Transverse colon (tissue), 4 donors: ENCODE results near the gene HERC2. TPM values are rescaled to one million over a fixed set of nuclear protein-coding genes. Genes with fewer than 3 reads are reported as not detected.
"Not testable (repeated sequence)": the region's sequence is repeated elsewhere in the genome, so short reads cannot be mapped to it uniquely, and the experiment has no call there.

Experiments
- DNase-seq: peaks from one replicate; pipeline ENCODE4 v3.0.0-alpha.2; 2019
- H3K27ac ChIP-seq, 4 donors: fragments of 200-600 bp; sonication (generic); 2 replicates each; pipeline ENCODE4 v1.5.1; 2016 to 2018; ENCODE audit warnings: inconsistent platforms in 4 of 4
- H3K27me3 ChIP-seq: fragments of 200-600 bp; sonication (generic); 2 replicates; pipeline ENCODE4 v1.5.1; 2017; ENCODE audit warnings: inconsistent platforms
- H3K36me3 ChIP-seq, 4 donors: fragments of 200-600 bp; sonication (generic); 2 replicates each; pipeline ENCODE4 v1.5.1; 2017 to 2019; ENCODE audit warnings: inconsistent platforms in 4 of 4
- H3K4me1 ChIP-seq, 4 donors: fragments of 200-600 bp; sonication (generic); 2 replicates each; pipeline ENCODE4 v1.5.1; 2017 to 2020; ENCODE audit warnings: inconsistent platforms in 4 of 4
- H3K4me3 ChIP-seq, 4 donors: fragments of 200-600 bp; sonication (generic); 1 replicate in 1 of 4; 2 replicates in 3 of 4; pipeline versions ENCODE4 v1.5.1 to v1.6.1; 2017 to 2019; ENCODE audit warnings: inconsistent platforms in 4 of 4
- H3K9me3 ChIP-seq, 2 donors: fragments of 200-600 bp; sonication (generic); 2 replicates each; pipeline ENCODE4 v1.5.1; 2017 to 2019; ENCODE audit warnings: inconsistent platforms in 2 of 2
- CTCF ChIP-seq, 5 experiments: fragments of 200-600 bp in 3 of 5; fragments of 450-650 bp in 2 of 5; sonication (generic) in 3 of 5; IDR thresholded peaks; 1 replicate in 2 of 5; 2 replicates in 3 of 5; pipeline ENCODE4 v1.5.1; 2016 to 2017; ENCODE audit warnings: antibody characterized with exemption in 5 of 5, inconsistent platforms in 3 of 5, mild to moderate bottlenecking in 2 of 5, moderate library complexity in 1 of 5
- EP300 ChIP-seq: sonication (generic); formaldehyde crosslinking; IDR thresholded peaks from one replicate; pipeline ENCODE4 v1.6.1; 2017; ENCODE audit warnings: antibody characterized with exemption, low read depth
- POLR2A ChIP-seq: fragments of 450-650 bp; IDR thresholded peaks from one replicate; pipeline ENCODE4 v1.6.1; 2016; ENCODE audit warnings: antibody characterized with exemption, mild to moderate bottlenecking, moderate library complexity
- POLR2AphosphoS5 ChIP-seq, 3 donors: sonication (generic); formaldehyde crosslinking; IDR thresholded peaks; one replicate each; pipeline ENCODE4 v1.6.1; 2016; ENCODE audit warnings: antibody characterized with exemption in 3 of 3
- WGBS, 2 donors: methylation state at CpG; one replicate each; pipeline ENCODE4 v1.1.5; 2018; ENCODE audit warnings: low coverage in 1 of 2; 5-methylcytosine and 5-hydroxymethylcytosine counted together
- in situ Hi-C, 4 donors: fragments of 200-750 bp; cut with MboI; loops; one replicate each; pipeline versions ENCODE4 v1.15.0 to v1.15.1; 2017; ENCODE audit warnings: low sequenced_read_pairs in 3 of 4, low pct_ligation_motif_present in 1 of 4, low pct_unique_long_range_greater_than_20kb in 1 of 4
- intact Hi-C: fragments of 100-400 bp; cut with DNase I; formaldehyde crosslinking; loops from one replicate; pipeline ENCODE4 v1.15.1; 2023; ENCODE audit warnings: low total_unique reads
- total RNA-seq, 4 donors: library from RNA; depleted of rRNA; stranded (reverse); fragments of >200 nt; gene quantifications; one replicate each; pipeline ENCODE4 v1.1.0, GENCODE V29; 2016

Gene HERC2
- total RNA-seq, 4 donors from 2014 or later = 64.9 to 182 (median 83.7) TPM

- in situ Hi-C loops = loop anchor here in 1 of 4 donors (25.0 kb wide), 1 partner anchor 109 kb away; no protein-coding TSS in a partner anchor
These were observed 168.4 kb downstream of the HERC2 start for GRCh38 chr15:28153492-28154119.

GRCh38 chr15:28152538-28152923 is 169.4 kb downstream of the HERC2 start:
- DNase-seq, H3K27me3 ChIP-seq, H3K9me3 ChIP-seq, intact Hi-C loops, H3K4me1 ChIP-seq, H3K27ac ChIP-seq, H3K4me3 ChIP-seq: not testable (repeated sequence)
- WGBS, 2 donors = 94% methylated on average over 8 of the region's 8 CpGs; no CpG with 5 or more reads in 1 of the 2 donors
- in situ Hi-C loops = loop anchor here in 1 of 4 donors (25.0 kb wide), 1 partner anchor 110 kb away; no protein-coding TSS in a partner anchor
- H3K36me3 ChIP-seq = peaks cover 0 to 16% (median 5%) of the 10 kb centered on the region in 4 donors

More at GRCh38 chr15:28153492-28154119, 168.4 kb downstream of the HERC2 start:
- 76 to 85% methylated on average over 9 to 13 of the region's 13 CpGs for WGBS, 2 donors
- Histone ChIP-seq H3K4me3 (no peak overlapping the region), H3K9me3 (peaks cover 0 to 8% of the 10 kb centered on the region in 2 donors), H3K36me3 (peaks cover 0 to 16% (median 5%) of the 10 kb centered on the region in 4 donors), H3K4me1 (no peaks in the 10 kb centered on the region), H3K27ac (no peak overlapping the region), H3K27me3 (no peaks in the 10 kb centered on the region)
- intact Hi-C loops = no loop called here
- DNase-seq = no peak
- no peak for TF ChIP-seq POLR2A
- no peak for TF ChIP-seq CTCF (IDR thresholded peaks at IDR 0.05)
- TF ChIP-seq POLR2AphosphoS5 (IDR thresholded peaks at IDR 0.05) = no peak
- no peak for TF ChIP-seq EP300

- H3K27me3 ChIP-seq, H3K4me3 ChIP-seq, H3K27ac ChIP-seq, DNase-seq, H3K4me1 ChIP-seq, H3K9me3 ChIP-seq, intact Hi-C loops: not testable (repeated sequence)
- in situ Hi-C loops = loop anchor here in 1 of 4 donors (25.0 kb wide), 1 partner anchor 110 kb away; no protein-coding TSS in a partner anchor
- H3K36me3 ChIP-seq = peaks cover 0 to 16% (median 5%) of the 10 kb centered on the region in 4 donors
- WGBS, 2 donors = 79 to 81% methylated on average over 5 to 9 of the region's 9 CpGs
These were observed 170.0 kb downstream of the HERC2 start for GRCh38 chr15:28151864-28152537.

- in situ Hi-C loops = no loop called here
- Histone ChIP-seq H3K9me3 (peaks cover 0 to 8% of the 10 kb centered on the region in 2 donors), H3K4me1 (no peaks in the 10 kb centered on the region), H3K27ac (no peak overlapping the region), H3K4me3 (no peak overlapping the region), H3K27me3 (no peaks in the 10 kb centered on the region), H3K36me3 (peaks cover 0 to 47% (median 15%) of the 10 kb centered on the region in 4 donors)
- TF ChIP-seq CTCF (IDR thresholded peaks at IDR 0.05) = no peak
- no peak for TF ChIP-seq POLR2AphosphoS5 (IDR thresholded peaks at IDR 0.05)
- TF ChIP-seq POLR2A = no peak
- DNase-seq = no peak
- intact Hi-C loops = no loop called here
- 88% methylated on average over 3 of the region's 3 CpGs; no CpG with 5 or more reads in 1 of the 2 donors for WGBS, 2 donors
These were observed 174.2 kb downstream of the HERC2 start for GRCh38 chr15:28147801-28148200.

- H3K9me3 ChIP-seq, DNase-seq, intact Hi-C loops, H3K4me3 ChIP-seq, H3K27ac ChIP-seq, in situ Hi-C loops, H3K27me3 ChIP-seq, H3K4me1 ChIP-seq: not testable (repeated sequence)
- H3K36me3 ChIP-seq = peaks cover 0 to 45% (median 20%) of the 10 kb centered on the region in 4 donors
- 85% methylated on average over 4 of the region's 4 CpGs; no CpG with 5 or more reads in 1 of the 2 donors for WGBS, 2 donors
These were observed 176.6 kb downstream of the HERC2 start for GRCh38 chr15:28145419-28145818.
